ENCODE results near the gene SPATA6L. TPM values are rescaled to one million over a fixed set of nuclear protein-coding genes. Genes with fewer than 3 reads are reported as not detected.

Gene SPATA6L
- total and polyA plus RNA-seq, 4 donors, result 1.6 to 6.2 (median 2.2) TPM

- TF ChIP-seq ATF3 (IDR thresholded peaks at IDR 0.05), result no peak
- TF ChIP-seq GABPA (IDR thresholded peaks at IDR 0.05 in 1 of 2, conservative IDR thresholded peaks at IDR 0.05 in 1 of 2), result no peak
- TF ChIP-seq FOXA1 (IDR thresholded peaks at IDR 0.05), result no peak
- no peak for TF ChIP-seq RAD21 (IDR thresholded peaks at IDR 0.05)
- TF ChIP-seq HNF4G (IDR thresholded peaks at IDR 0.05), result no peak
- no peak for TF ChIP-seq NR2F2 (IDR thresholded peaks at IDR 0.05)
- TF ChIP-seq JUND (IDR thresholded peaks at IDR 0.05), result no peak
These were observed 1.4 kb upstream of the SPATA6L start (continued) for GRCh38 chr9:4667681-4668080.

GRCh38 chr9:4665357-4665756 lies 923 bp downstream of the SPATA6L start:
- Histone ChIP-seq H3K9ac (ENCODE audit: low read depth in 1 of 2, low read length in 2 of 2) (peak overlapping the region; percentile 23 to 83), H3K4me3 (ENCODE audit: low read depth in 1 of 3, low read length in 3 of 3) (peak overlapping the region; percentile 69 to 95 (median 85)), H3K27ac (ENCODE audit: low read depth in 1 of 2, low read length in 2 of 2) (peak overlapping the region; percentile 94 to 97), H3K4me1 (ENCODE audit: control insufficient read depth in 4 of 4, insufficient read depth in 4 of 4, low read length in 3 of 4) (peaks cover 0 to 30% (median 12%) of the 10 kb centered on the region in 4 donors), H3K36me3 (ENCODE audit: control insufficient read depth in 4 of 4, insufficient read depth in 3 of 4, low read depth in 1 of 4, low read length in 3 of 4) (no peaks in the 10 kb centered on the region), H3K9me3 (ENCODE audit: control insufficient read depth in 4 of 4, low read length in 3 of 4) (no peaks in the 10 kb centered on the region), H3K27me3 (ENCODE audit: control insufficient read depth in 4 of 4, insufficient read depth in 4 of 4, low read length in 3 of 4) (no peaks in the 10 kb centered on the region)
- 47% methylated on average over 2 of the region's 2 CpGs for WGBS
- no peak for DNase-seq (ENCODE audit: low spot score)
- TF ChIP-seq SP1 (IDR thresholded peaks at IDR 0.05), result peak; percentile 71
- peak in 1 of 2 donors; percentile 28 for TF ChIP-seq JUND (IDR thresholded peaks at IDR 0.05)
- no peak for TF ChIP-seq HNF4G (IDR thresholded peaks at IDR 0.05)
- peak; percentile 78 for TF ChIP-seq YY1 (IDR thresholded peaks at IDR 0.05)
- peak; percentile 65 for TF ChIP-seq ATF3 (IDR thresholded peaks at IDR 0.05)
- TF ChIP-seq HNF4A (conservative IDR thresholded peaks at IDR 0.05), result peak in 1 of 2 donors; percentile 31
- no peak for TF ChIP-seq CTCF (IDR thresholded peaks at IDR 0.05; ENCODE audit: low read depth, low read length, missing input control)
- no peak for TF ChIP-seq FOXA2 (IDR thresholded peaks at IDR 0.05)
- no peak for TF ChIP-seq TAF1 (conservative IDR thresholded peaks at IDR 0.05)
- peak; percentile 8 to 26 for TF ChIP-seq RAD21 (IDR thresholded peaks at IDR 0.05)
- TF ChIP-seq GABPA (IDR thresholded peaks at IDR 0.05 in 1 of 2, conservative IDR thresholded peaks at IDR 0.05 in 1 of 2), result peak; percentile 61 to 81
- peak; percentile 41 for TF ChIP-seq REST (IDR thresholded peaks at IDR 0.05)
- TF ChIP-seq NR2F2 (IDR thresholded peaks at IDR 0.05), result no peak
- TF ChIP-seq EGR1 (IDR thresholded peaks at IDR 0.05; ENCODE audit: low read depth in 2 of 2), result peak in 1 of 2 donors; percentile 77
- peak; percentile 28 for TF ChIP-seq ZBTB33 (IDR thresholded peaks at IDR 0.05)
- no peak for TF ChIP-seq FOXA1 (IDR thresholded peaks at IDR 0.05)
- TF ChIP-seq MAX (IDR thresholded peaks at IDR 0.05), result peak; percentile 86
- TF ChIP-seq RXRA (IDR thresholded peaks at IDR 0.05), result peak; percentile 42 to 61

All from liver (tissue), 9 donors.